Muscle of arm (tissue), 12 donors: ENCODE results near the gene SLC7A4. TPM values are rescaled to one million over a fixed set of nuclear protein-coding genes. Genes with fewer than 3 reads are reported as not detected.
"Not testable (repeated sequence)": the region's sequence is repeated elsewhere in the genome, so short reads cannot be mapped to it uniquely, and the experiment has no call there.

Source experiments
- DNase-seq: peaks from one replicate; pipeline ENCODE4 v3.0.0-alpha.2; 2013
- polyA plus RNA-seq, 12 donors: library from polyadenylated mRNA; unstranded; fragments of 120-200 nt; gene quantifications; one replicate each; pipeline ENCODE4 v1.2.1, GENCODE V29; 2013; ENCODE audit not compliant: insufficient read length in 12 of 12

SLC7A4 gene
- polyA plus RNA-seq, 12 donors = 0.67 to 4.1 (median 1.4) TPM; not detected in 2

DNA sequence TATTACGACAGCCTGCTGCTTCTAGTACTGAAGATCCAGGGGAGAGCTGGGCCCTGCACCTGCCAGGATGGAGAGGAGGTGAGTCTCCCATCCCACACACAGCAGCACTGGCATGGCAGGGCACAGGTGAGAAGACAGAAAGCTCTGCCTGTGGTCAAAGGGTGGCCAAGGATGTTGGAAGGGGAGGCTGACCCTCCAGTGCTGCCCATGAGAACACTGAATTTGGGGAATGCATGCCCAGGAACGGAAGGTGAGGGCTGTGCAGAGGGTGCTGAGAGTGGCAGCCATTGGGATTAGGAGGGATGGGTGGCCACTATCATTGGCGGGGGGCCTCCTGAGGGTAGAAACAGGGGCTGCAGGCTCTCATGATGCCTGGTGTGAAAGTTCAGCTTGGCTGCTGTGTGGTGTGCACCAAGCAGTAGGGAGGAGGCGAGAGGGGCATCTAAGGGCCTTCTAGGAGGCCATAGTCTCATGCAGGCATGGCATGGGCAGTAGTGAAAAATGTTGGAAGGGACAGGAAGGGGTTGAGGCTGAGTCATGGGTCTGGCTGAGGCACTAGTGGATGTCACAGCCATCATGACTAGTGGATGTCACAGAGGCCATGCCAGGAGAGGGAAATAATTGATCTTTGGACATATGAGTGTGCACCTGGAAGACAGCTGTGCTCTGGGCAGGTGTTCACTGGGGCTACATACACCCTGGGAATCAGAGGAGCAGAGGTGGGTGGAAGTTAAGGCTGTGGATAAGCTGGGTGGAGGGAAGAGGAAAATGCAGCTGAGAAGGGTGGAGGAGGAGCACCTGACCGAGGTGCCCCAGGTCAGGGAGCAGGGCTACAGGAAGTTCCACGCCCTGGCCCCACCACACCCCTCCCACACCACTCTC, 10.9 kb upstream of the SLC7A4 start:
- no peak for DNase-seq

DNA sequence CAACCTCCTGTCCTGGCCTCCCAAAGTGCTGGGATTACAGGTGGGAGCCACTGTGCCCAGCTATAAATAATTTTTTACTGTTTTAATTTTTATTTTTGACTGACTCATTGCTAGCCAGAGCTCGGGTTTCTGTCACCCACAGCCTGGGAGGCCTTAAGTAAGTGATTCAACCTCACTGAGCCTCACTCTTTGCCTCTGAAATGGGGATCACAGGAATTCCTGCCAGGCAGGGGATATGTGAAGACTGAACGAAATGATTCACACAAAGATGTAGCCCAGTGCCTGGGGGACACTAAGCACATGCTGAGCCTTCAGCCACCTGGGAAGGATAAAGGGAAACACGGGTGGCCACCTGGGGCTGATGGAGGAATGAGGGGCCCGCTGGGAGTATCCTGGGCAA, 9.6 kb upstream of the SLC7A4 start:
- no peak for DNase-seq

DNA sequence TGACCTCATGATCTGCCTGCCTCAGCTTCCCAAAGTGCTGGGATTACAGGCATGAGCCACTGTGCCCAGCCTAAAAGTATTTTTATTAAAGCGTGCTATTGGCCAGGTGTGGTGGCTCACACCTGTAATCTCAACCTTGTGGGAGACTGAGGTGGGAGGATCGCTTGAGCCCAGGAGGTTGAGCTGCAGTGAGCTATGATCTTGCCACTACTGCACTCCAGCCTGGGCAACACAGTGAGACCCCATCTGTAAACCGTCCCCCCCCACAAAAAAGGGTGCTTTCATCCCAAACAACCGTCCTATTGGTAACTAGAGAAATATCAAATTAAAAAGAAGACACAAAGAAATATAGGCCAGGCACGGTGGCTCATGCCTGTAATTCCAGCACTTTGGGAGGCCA, 6.8 kb upstream of the SLC7A4 start:
- not testable (repeated sequence) for DNase-seq

DNA sequence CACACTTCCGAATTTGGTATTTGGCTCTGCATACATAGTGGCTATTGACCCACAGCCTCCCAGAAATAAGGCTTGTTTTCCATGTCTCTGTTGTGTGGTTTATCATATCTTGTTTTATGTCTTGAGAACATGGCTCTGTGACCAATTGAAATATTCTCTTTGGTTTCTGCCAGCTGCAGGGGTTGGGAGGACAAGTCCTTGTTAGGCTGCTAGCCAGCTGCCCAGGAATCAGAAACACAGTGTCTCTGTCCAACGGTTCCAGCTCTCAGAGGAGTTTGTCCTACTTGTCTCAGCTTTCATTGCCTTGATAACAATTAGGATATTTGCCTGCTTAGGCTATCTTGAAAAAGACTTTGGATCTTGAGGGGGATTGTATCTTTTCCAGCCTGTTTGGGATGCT, 6.0 kb upstream of the SLC7A4 start:
- DNase-seq = no peak

DNA sequence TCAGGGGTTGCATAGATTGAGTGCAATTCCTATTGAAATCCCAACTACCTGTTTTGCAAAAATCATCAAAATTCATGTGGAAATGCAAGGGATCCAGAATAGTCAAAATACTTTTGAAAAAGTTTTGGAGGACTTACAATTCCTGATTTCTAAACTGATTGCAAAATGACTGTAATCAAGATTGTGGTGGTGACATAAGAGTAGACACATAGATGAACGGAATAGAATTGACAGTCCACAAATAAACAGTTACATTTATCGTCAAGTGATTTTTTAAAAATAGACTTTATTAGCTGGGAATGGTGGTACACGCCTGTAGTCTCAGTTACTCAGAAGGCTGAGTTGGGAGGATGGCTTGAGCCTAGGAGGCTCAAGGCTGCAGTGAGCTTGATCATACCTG, 2.6 kb upstream of the SLC7A4 start:
- no peak for DNase-seq

DNA sequence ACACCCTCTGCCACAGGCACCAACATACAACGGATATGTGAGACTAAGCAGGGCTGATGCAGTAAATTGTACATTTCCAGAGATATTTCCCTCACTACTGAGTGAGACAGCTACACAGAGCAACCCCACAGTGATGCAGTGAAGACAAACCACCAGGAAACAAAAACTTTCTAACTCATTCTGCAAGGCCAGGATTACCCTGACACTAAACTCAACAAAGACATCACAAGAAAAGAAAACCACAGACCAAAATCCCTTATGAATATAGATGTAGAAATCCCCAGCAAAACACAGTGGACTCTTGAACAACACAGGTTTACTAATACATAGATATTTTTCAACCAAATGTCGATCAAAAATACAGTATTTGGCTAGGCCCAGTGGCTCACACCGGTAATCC, 1.5 kb upstream of the SLC7A4 start:
- DNase-seq = no peak

DNA sequence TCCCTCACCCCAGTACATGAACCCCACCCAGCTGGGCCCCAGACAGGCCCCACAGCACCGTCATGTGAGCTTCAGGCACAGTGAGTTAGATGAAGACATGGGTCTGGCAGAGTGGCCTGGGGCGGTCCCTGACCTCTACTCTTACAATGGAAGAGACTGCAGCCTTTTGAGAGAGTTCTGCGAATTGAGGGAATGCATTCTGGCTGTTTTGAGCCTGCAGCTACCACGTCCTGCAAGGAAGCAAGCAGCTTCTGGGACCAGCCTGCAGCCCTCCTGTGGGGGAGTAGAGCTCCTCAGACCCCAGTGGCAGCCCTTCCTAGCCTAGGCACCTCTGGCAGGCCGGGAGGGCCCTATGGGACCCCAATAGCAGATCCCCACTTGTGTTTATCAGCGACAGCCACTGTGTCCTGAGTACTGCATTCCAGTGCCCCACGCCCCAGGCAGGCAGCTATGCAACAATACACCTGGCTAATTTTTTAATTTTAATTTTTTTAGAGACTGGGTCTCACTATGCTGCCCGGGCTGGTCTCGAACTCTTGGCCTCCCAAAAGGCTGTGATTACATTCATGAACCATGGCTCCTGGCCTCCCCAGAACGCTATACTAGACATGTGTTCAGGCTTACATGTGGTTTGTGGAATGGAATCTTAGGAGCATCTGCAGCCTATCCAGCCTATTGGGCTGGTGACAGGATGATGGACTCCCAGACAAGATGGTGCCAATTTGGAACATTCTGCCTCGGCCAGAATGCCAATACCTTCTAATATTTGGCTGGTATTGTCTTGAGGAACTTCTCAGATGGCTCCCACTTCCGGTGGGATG, 717 bp upstream of the SLC7A4 start:
- DNase-seq = no peak

DNA sequence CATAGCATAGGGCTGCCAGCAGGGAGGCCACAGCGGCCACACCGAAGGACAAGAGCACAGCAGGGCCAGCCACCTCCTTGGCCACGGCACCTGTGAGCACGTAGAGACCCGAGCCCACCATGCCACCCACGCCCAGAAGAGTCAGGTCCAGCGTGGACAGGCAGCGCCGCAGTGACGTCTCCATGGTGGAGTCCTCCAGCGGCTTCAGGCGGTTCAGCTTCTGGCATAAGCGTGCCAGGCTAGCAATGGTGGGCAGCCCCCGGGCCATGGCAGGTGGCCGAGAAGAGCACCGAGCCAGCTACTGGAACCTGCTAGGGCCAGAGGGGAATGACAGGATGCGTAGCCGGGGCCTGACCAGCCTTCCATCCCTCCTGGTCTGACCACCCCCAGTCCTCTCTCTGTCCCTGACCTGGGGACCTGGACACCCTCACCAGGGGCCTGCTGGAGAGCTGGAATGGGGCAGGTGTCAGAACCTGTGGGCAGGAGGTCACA, 770 bp downstream of the SLC7A4 start:
- DNase-seq = no peak

DNA sequence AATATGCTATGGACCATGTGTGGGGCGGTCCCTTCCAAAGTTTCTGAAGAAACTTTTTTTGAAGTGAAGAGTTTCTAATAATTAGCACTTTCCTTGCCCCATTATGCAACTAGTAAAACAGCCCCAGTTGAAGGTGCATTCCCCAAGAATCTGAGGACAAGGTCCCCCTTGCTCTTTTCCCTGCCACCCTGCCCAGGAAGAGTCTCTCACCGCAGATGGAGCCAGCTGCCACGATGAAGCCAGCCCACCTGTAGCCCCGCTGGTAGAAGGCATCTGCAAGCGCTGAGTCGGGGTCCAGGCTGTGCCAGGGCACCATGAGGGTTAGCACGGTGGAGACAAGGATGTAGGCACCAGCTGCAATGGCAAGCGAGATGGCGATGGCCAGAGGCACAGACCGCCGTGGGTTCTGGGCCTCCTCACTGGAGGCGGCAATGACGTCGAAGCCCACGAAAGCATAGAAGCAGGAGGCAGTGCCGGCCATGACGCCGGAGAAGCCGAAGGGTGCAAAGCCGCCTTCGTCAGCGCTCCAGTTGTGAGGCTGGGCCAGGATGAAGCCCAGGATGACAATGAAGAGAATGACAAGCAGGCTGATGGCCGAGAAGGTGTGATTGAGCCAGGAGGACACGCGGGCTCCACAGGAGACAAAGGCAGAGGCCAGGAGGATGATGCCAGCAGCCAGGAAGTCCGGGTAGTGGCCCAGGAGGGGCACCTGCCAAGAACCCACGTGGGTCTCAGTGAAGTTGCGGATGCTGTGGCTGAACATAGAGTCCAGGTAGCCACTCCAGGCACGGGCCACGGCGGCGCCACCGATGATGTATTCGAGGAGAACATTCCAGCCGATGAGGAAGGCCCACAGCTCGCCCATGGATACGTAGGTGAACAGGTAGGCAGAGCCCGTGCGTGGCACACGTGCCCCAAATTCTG, 1.5 kb downstream of the SLC7A4 start:
- no peak for DNase-seq

DNA sequence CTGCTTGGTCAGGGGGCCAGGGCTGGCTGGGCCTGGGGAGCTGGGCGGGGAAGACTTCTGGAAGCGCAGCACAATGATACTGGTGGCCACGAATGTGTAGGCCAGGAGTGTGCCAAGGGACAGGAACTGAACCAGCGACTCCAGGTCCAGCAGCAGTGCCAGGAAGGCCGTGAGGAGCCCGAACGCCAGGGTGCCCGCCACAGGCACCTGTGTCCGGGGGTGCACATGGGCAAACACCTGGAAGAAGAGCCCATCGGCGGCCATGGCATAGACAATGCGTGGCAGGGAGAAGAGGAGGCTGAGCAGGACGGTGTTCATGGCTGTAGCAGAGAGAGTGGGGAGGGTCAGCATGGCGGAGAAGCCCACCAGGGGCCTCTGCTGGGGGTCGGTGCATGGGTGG, 2.3 kb downstream of the SLC7A4 start:
- no peak for DNase-seq

DNA sequence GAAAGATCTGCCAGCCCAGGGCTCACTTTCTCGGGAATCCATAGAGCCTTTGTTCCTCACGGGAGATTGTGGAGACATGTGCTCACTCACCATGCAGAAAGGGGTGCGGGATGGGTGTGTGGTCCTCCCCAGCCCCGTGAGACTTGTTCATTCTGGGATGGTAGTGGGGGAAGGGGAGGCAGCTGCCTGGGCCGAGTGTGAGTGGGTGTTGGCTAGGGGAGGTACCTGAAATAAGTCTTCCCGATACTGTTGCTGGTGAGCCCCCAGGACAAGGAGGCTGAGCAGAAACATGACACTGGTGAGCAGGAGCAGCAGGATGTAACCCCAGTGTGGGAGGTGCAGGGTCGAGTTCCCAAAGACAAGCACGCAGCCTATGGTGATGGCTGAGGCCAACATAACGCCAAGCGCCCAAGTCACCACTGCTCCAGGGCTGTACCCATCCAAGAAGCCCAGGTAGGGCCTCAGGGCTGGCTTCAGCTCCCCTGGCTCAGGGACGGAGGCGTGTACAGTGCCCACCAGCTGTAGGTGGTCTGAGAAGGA, 2.8 kb downstream of the SLC7A4 start:
- DNase-seq = no peak

DNA sequence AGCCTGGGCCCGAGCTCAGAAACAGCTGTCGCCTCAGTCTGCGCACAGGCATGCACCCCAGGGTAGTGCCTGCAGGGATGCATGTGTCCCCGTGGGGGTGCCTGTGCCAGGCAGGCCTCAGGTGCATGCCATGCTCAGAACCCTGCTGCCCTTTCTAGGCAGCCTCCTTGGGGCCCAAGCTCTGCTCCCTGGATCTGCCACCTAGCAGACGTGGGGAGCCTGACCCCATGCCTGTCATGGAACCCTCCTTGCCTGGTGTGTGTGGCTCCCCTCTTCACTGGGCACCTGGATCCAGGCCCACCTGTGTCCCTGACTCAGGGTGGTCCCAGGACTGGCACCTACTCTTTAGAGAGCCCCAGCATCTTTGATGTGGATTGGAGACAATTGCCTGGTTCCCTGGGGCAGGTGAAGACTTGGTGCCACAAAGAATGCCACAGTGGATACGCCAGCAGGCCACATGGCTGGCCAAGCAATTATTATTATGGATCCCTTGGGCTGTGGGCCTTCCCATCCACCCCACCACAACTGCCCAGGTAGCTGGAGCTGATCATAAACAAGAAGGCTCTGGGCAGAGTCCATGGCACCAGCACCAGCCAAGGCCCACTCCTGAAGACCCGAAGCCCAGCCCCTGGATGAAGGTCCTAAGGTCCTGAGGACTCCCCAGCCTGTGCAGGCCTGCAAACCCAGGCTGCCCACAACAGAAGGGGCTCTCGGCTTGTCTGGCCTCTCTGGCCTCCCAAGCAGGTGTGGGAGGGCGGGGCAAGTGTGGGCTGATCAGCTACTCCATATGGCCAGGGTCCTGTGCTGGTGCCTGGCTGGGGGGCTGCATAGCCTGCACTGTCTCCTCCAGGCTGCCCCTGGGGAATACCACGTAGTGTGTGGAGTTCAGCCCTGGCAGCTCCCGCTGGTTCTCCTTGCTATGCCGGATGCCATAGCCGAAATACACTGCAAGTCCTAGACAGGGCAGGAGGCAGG, 3.8 kb downstream of the SLC7A4 start:
- no peak for DNase-seq

DNA sequence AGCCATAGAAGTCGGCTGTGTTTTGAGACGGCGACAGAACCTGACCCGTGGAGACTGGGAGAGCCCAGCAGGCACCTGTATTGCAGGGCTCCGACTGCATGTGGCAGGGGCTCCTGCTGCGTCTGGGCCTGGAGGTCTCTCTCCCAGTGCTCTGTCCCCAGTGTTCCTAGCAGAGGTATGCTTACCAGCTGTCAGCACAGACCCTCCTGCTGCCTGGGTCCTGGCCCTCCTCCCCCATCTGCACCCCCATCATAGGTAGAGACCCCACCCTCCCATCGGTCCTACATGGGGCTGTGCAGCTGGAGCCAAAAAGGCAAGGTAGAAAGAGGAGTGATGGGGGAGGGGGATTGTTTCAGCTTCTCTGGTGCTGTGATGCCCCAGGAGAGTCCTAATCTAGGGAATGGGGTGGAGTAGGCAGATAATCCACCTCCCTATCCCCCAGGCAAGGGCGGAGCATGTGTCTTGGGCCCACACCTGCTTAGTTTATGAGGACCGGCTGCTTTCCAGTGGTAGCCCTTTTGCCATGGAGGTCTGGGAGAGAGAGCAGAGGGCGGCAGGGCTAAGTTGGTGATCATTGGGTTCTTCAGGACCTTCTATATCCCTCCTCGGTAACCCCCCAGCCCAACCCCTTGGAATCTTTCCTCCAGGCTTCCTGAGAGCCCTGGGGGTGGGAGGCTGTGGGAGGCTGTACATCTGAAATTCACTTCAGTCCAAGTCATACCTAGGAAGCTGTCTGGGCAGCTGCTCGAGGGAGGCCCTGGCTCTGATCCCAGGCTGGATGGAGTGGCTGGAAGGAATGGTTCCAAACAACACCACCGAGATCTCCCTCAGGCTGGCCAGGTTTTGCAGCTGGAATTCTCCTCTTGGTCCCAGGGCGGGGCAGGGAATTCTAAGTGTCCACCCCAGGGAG, 5.3 kb downstream of the SLC7A4 start:
- DNase-seq = peak; percentile 47

DNA sequence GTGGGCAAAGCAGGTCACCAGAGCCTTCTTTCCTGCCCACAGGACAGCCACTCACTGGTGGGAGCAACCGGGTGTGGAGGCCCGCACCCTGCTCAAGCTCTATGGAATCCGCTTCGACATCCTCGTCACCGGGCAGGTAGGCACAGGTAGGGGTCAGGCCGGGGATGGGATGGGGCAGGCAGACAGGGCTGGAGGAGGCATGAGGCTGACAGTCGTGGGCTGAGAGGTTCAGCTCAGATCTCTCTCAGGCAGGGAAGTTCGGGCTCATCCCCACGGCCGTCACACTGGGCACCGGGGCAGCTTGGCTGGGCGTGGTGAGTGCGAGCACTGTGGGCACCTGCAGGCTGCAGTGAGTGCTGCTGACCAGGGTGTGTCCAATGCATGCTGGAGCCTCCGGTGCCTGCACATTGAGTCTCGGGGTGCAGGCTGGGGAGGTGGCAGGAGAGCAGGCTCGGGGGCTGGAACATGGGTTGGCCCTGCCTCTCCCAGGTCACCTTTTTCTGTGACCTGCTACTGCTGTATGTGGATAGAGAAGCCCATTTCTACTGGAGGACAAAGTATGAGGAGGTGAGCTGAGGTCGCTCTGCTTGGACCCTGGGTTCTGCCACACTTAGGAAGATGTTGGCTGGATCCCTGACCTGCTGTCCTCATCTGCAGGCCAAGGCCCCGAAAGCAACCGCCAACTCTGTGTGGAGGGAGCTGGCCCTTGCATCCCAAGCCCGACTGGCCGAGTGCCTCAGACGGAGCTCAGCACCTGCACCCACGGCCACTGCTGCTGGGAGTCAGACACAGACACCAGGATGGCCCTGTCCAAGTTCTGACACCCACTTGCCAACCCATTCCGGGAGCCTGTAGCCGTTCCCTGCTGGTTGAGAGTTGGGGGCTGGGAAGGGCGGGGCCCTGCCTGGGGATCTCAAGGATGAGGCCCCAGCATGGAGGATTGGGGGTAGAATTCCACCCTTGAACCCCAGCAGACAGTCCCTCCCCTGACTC, 6.3 kb downstream of the SLC7A4 start:
- no peak for DNase-seq

DNA sequence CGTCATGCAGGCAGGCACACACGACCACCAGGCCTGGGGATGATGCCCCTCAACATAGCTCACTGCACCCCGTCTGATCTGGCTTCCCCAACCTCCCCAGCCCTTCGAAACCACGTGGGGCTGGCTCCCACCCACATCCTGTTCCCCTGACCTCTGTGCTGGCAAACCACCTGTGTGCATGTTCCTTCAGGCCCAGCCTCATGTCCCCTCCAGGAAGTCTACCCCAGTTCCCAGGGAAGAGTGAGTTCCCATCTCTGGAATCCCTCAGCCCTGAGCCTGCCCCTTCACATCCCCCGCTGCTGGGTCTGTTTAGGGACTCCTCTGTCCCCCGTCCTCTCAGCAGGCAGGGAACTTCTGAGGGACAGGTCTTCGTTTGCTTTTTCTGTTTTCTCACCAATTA, 7.1 kb downstream of the SLC7A4 start:
- DNase-seq = no peak

DNA sequence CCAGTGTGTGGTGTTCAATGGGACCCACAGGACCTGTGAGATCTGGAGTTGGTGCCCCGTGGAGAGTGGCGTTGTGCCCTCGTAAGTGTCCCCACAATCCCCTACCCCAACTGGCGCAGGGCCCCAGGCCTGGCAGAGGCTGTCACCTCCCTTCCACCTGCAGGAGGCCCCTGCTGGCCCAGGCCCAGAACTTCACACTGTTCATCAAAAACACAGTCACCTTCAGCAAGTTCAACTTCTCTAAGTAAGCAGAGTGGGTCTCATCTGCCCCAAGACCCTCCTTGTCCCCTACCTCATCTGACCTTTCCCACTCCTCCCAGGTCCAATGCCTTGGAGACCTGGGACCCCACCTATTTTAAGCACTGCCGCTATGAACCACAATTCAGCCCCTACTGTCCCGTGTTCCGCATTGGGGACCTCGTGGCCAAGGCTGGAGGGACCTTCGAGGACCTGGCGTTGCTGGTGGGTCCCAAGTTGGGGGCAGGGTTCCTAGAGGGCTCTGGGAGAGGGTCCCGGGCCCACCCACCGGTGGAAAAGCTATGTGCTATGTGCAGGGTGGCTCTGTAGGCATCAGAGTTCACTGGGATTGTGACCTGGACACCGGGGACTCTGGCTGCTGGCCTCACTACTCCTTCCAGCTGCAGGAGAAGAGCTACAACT, 9.3 kb downstream of the SLC7A4 start:
- DNase-seq = no peak

DNA sequence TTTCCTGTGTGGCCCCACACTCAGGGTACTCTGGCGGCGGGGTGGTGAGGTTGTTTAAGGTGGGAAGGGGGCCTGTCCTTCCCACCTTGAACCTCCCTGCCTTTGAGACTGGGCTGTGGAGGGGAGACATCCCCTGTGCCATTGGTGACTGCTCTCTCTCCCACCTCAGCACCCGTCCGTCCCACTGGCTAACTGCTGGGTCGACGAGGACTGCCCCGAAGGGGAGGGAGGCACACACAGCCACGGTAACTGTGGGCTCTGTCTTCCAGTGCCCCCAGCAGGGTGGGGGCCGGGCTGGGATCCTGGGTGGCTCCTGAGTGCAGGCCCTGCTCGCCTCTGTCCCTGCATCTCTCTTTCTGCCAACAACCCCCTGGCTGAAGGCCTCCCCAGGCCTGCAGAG, 9.9 kb downstream of the SLC7A4 start:
- no peak for DNase-seq
